ENCODE measurements around the gene GNB4. TPM values are rescaled to one million over a fixed set of nuclear protein-coding genes. Genes with fewer than 3 reads are reported as not detected.

Gene GNB4
- 163 TPM for total RNA-seq

- DNase-seq (ENCODE audit: low spot score in 2 of 2): peak; percentile 73 to 78
- FAIRE-seq: no peak
Measured at GRCh38 chr3:179451265-179452175, at the start of gene GNB4. Gene GNB4 (minus strand): TSS chr3:179451470. CDS start chr3:179426200, 25,270 bp downstream.

GRCh38 chr3:179495483-179495882, 44.2 kb upstream of the GNB4 start:
- FAIRE-seq (no peak), DNase-seq (ENCODE audit: low spot score in 2 of 2) (no peak)

- no peak for FAIRE-seq
- DNase-seq (ENCODE audit: low spot score in 2 of 2): no peak
Measured at GRCh38 chr3:179493260-179493659, 42.0 kb upstream of the GNB4 start.

GRCh38 chr3:179488213-179488612, 36.9 kb upstream of the GNB4 start:
- no peak for DNase-seq (ENCODE audit: low spot score in 2 of 2)
- FAIRE-seq: no peak

- FAIRE-seq (no peak), DNase-seq (ENCODE audit: low spot score in 2 of 2) (no peak)
Measured at GRCh38 chr3:179486806-179487205, 35.5 kb upstream of the GNB4 start.

GRCh38 chr3:179482857-179483256, 31.6 kb upstream of the GNB4 start:
- no peak for DNase-seq (ENCODE audit: low spot score in 2 of 2)
- FAIRE-seq: no peak

- FAIRE-seq: no peak
- no peak for DNase-seq (ENCODE audit: low spot score in 2 of 2)
Measured at GRCh38 chr3:179476215-179476614, 24.9 kb upstream of the GNB4 start.

- DNase-seq (ENCODE audit: low spot score in 2 of 2) (no peak), FAIRE-seq (no peak)
Measured at GRCh38 chr3:179474480-179474879, 23.2 kb upstream of the GNB4 start.

GRCh38 chr3:179473565-179473964, 22.3 kb upstream of the GNB4 start:
- FAIRE-seq (no peak), DNase-seq (ENCODE audit: low spot score in 2 of 2) (no peak)

GRCh38 chr3:179464323-179465092, 13.2 kb upstream of the GNB4 start:
- no peak for DNase-seq (ENCODE audit: low spot score in 2 of 2)
- FAIRE-seq: no peak

GRCh38 chr3:179463319-179463718, 12.0 kb upstream of the GNB4 start:
- DNase-seq (ENCODE audit: low spot score in 2 of 2): no peak
- no peak for FAIRE-seq

GRCh38 chr3:179460260-179460659, 9.0 kb upstream of the GNB4 start:
- no peak for DNase-seq (ENCODE audit: low spot score in 2 of 2)
- no peak for FAIRE-seq

- DNase-seq (ENCODE audit: low spot score in 2 of 2): no peak
- no peak for FAIRE-seq
Measured at GRCh38 chr3:179455954-179456353, 4.7 kb upstream of the GNB4 start.

- FAIRE-seq (no peak), DNase-seq (ENCODE audit: low spot score in 2 of 2) (no peak)
Measured at GRCh38 chr3:179454887-179455286, 3.6 kb upstream of the GNB4 start.

- DNase-seq (ENCODE audit: low spot score in 2 of 2) (no peak), FAIRE-seq (no peak)
Measured at GRCh38 chr3:179453967-179454366, 2.7 kb upstream of the GNB4 start.

- DNase-seq (ENCODE audit: low spot score in 2 of 2) (no peak), FAIRE-seq (no peak)
Measured at GRCh38 chr3:179452872-179453271, 1.6 kb upstream of the GNB4 start.

- no peak for DNase-seq (ENCODE audit: low spot score in 2 of 2)
Measured at GRCh38 chr3:179452176-179452564, 900 bp upstream of the GNB4 start.

GRCh38 chr3:179450901-179451264, 387 bp downstream of the GNB4 start:
- FAIRE-seq (no peak), DNase-seq (ENCODE audit: low spot score in 2 of 2) (peak in 1 of 2 donors; percentile 42)

More at GRCh38 chr3:179452176-179452564, 900 bp upstream of the GNB4 start:
- no peak for FAIRE-seq

- DNase-seq (ENCODE audit: low spot score in 2 of 2) (no peak), FAIRE-seq (no peak)
Measured at GRCh38 chr3:179450261-179450701, 989 bp downstream of the GNB4 start.

GRCh38 chr3:179449636-179450035, 1.6 kb downstream of the GNB4 start:
- DNase-seq (ENCODE audit: low spot score in 2 of 2) (no peak), FAIRE-seq (no peak)

GRCh38 chr3:179447251-179447650, 4.0 kb downstream of the GNB4 start:
- FAIRE-seq (no peak), DNase-seq (ENCODE audit: low spot score in 2 of 2) (no peak)

GRCh38 chr3:179446501-179446900, 4.8 kb downstream of the GNB4 start:
- FAIRE-seq (no peak), DNase-seq (ENCODE audit: low spot score in 2 of 2) (no peak)

All from frontal cortex (tissue), 4 donors.